ENCODE measurements around the gene H2BW1.
"Not testable (repeated sequence)": the region's sequence is repeated elsewhere in the genome, so short reads cannot be mapped to it uniquely, and the experiment has no call there.

Gene H2BW1

DNA sequence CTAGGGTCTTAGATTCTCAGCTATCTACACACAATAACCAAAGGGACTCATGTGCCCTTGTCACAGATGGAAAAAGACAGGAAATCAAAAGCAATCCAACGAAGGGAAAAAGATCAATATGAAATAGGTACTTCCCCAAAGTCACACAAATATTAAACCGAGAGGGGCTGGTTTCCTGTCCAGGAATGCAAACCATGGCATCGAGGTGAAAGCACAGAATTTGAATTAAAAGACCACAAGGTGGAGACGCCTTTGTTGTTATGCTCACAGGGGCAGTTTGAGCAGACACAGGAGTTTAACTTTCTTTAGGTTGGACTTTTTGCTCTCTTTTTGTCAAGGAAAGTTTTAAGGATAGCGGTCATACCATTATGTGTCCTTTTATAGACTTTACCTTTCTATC is 14.3 kb downstream of the H2BW1 start:
- no peaks in the 10 kb centered on the region for H3K9me3 ChIP-seq (ENCODE audit: control insufficient read depth, insufficient read depth, low read depth, low read length)
- no peaks in the 10 kb centered on the region for H3K4me1 ChIP-seq (ENCODE audit: control insufficient read depth, insufficient read depth, low read length)
- H3K36me3 ChIP-seq (ENCODE audit: control insufficient read depth, insufficient read depth, low read length), result no peaks in the 10 kb centered on the region
- no peak overlapping the region for H3K9ac ChIP-seq (ENCODE audit: low read length)
- peaks cover 50% of the 10 kb centered on the region for H3K27me3 ChIP-seq (ENCODE audit: control insufficient read depth, insufficient read depth, low read length)
- H3K27ac ChIP-seq (ENCODE audit: low read depth, low read length), result no peak overlapping the region
- no peak overlapping the region for H3K4me3 ChIP-seq (ENCODE audit: low read depth, low read length)

DNA sequence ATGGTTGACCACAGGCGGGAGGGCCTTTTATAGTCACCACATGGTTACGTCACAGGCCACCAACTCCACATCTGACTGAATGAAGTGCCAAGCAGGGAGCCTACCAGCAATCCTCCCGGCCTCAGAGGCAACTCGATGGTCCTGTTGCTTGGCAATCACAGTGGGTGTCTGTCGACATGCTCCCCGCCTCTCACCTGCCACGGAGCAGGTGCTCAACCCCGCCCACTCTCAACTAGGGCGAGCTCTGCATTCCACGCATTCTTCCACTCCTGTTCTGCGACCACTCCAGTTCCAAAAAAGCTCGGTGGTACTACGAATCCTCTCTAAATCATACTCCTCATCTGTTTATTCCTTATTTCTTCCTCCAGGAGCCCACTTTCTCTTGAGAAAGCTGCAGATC is 30.0 kb downstream of the H2BW1 start:
- H3K27ac ChIP-seq (ENCODE audit: low read depth, low read length); H3K27me3 ChIP-seq (ENCODE audit: control insufficient read depth, insufficient read depth, low read length); H3K4me1 ChIP-seq (ENCODE audit: control insufficient read depth, insufficient read depth, low read length); H3K9me3 ChIP-seq (ENCODE audit: control insufficient read depth, insufficient read depth, low read depth, low read length); H3K36me3 ChIP-seq (ENCODE audit: control insufficient read depth, insufficient read depth, low read length); H3K9ac ChIP-seq (ENCODE audit: low read length); H3K4me3 ChIP-seq (ENCODE audit: low read depth, low read length): not testable (repeated sequence)

DNA sequence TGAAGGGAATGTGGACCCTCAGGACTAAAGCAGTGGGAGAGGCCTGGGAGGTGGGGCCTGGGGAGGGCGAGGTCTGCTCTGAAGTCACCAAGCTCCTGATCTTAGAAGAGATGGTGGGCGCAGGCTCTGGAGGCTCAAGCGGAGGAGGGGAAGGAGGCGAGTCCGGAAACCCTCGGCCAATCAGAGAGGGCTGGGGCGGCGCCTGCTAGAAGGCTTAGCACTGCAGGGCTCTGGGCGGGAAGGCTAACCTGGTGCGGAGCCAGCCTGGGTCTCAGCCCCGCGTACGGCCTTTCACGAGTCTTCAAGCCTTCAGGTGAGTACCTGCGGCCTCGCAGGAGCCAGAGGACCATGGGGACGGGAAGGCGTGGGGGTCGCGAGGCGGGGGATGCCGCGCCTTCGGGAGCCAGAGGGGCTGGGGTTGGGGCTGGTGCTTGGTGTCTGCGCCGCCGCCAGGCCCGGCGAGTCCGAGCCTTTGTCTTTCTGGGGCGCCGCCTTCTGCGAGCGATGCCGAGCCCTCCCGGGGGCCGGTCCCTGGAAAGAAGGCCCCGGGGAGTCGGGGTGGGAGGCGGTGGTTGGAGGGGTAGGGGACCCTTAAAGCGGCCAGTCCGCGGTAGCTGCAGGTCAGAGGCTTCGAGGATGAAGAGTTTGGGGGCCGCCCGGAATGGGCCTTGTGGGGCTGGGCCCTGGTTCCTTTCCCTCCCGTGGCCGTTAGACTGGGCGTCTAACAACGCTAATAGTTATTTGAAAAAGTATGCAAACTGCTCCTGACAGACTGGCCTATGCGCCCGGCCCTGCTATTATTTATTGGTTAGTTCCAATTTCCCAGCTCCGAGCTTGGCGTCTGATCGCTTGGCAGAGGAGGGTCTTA is 50.9 kb downstream of the H2BW1 start, which contains the start of gene TMSB15B:
TMSB15B (plus strand) TSS at position 217 of the 868 bp plus-strand sequence.
- H3K9me3 ChIP-seq (ENCODE audit: control insufficient read depth, insufficient read depth, low read depth, low read length); H3K27ac ChIP-seq (ENCODE audit: low read depth, low read length); H3K36me3 ChIP-seq (ENCODE audit: control insufficient read depth, insufficient read depth, low read length); H3K4me3 ChIP-seq (ENCODE audit: low read depth, low read length); H3K27me3 ChIP-seq (ENCODE audit: control insufficient read depth, insufficient read depth, low read length); H3K4me1 ChIP-seq (ENCODE audit: control insufficient read depth, insufficient read depth, low read length); H3K9ac ChIP-seq (ENCODE audit: low read length): not testable (repeated sequence)
